T-helper 1 cell treated with Interleukin-12 subunit alpha and Interleukin-12 subunit beta and Interleukin-4 antibody, amounts not matched to agents 30 ng/mL and 1 ng/mL, for 36 hours (primary cell): ENCODE measurements around the gene UBE2O. TPM values are rescaled to one million over a fixed set of nuclear protein-coding genes. Genes with fewer than 3 reads are reported as not detected.

Experiments used
- intact Hi-C: fragments of 100-400 bp; cut with micrococcal nuclease; formaldehyde crosslinking; loops from one replicate; pipeline ENCODE4 v1.15.1; 2024
- total RNA-seq: library from RNA; stranded (reverse); gene quantifications from 2 replicates; pipeline ENCODE4 v1.2.3, GENCODE V29; 2022

UBE2O gene
- total RNA-seq, 1 donor from 2014 or later: 41.9 TPM

- intact Hi-C loops: no loop called here
Measured at GRCh38 chr17:76487451-76488192, 34.7 kb upstream of the UBE2O start.

- intact Hi-C loops: no loop called here
Measured at GRCh38 chr17:76485569-76485968, 32.6 kb upstream of the UBE2O start.

DNA sequence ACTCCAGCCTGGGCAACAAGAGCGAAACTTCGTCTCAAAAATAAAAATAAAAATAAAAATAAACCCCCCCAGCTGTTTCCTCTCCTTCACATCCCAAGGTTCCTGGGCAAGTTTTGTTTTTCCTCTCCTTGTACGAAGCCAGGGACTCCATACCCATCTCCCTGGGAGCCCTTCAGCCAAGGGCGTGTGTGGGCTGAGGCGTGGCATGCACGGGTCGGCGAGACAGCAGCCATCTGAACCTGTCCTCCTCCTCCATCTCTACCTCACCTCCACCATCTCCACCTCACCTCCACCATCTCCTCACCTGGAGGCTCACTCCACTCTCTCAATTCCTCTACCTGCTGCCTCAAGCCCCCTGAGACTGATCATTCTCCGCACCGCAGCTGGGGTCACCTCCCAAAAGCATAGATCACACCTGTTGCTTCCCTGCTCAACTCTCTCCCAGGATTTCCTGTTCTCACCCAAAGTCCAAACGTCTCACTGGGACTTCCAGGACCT is 31.3 kb upstream of the UBE2O start:
- intact Hi-C loops: no loop called here

DNA sequence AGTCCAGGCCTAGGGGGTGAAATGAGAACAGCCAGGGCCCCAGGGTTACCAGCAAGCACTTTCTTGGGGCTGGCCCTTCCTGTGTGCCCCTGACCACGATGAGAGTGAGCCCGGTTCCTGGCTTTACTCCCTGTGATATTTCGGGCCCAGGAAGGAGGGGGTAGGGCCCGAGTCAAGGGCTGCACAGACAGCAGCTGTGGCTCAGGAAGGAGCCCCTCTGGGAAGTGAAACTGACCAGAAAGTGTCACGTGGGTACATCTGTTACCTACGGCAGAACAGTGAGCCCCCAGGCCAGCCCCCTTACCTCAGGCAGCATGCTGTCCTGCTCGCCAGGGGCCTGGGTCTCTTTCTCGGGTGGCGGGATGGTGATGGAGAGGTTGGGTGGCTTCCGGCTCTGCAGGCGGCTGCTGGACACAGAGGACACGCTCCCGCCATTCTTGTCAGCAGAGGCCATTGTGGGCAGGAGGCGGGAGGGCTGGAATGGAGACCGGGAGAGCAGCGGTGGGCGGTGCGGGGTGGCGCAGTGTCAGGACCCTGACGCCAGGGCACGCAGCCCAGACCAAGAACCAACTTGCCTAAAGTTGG is 28.2 kb upstream of the UBE2O start:
- intact Hi-C loops: no loop called here

GRCh38 chr17:76480632-76481031 is 27.7 kb upstream of the UBE2O start:
- intact Hi-C loops: no loop called here

DNA sequence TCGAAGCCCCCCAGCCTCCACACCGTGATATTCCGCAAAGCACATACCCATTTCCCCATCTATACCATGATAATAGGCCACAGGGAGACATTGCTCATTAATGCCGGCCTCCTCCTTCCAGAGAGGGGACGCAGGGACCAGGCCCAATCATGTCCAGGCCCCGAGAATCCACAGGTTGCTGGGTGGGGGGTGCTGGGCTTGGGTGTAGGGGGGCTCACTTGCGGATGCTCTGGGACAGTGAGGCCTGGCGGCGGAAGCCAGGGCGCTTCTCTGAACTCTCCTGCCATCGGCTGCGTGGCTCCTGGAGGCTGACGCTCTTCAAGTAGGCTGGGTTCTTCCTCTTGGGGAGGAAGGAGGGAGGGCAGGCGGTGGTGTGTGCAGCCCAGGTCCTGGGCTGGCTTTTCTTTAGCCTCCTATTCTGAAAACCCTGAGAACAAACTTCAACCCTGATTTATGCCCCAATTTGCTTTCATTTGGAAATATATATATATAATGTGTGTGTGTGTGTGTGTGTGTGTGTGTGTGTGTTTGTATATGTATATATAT is 26.6 kb upstream of the UBE2O start:
- intact Hi-C loops: no loop called here

GRCh38 chr17:76478730-76479514 is 26.0 kb upstream of the UBE2O start:
- intact Hi-C loops: no loop called here

DNA sequence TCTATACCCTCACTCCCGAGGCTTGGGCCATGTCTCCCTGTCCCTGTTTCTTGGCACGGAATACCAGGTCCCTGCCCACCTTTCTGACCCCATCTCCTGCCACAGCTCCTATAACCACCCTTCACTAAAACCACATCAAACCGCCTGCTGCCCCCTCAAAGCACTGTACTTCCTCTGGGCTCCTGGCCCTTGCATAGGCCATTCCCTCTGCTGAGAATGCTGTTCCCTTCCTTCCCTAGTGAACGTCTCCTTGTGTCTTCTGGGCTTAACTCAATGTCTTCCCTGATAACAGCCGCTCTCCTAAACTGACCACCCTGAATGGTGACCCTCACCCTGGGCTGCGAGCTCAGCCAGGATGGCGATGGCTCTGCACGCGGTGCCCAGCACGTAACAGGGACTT is 25.1 kb upstream of the UBE2O start:
- intact Hi-C loops: no loop called here

GRCh38 chr17:76477576-76477975 is 24.6 kb upstream of the UBE2O start:
- intact Hi-C loops: no loop called here

- intact Hi-C loops: no loop called here
Measured at GRCh38 chr17:76476736-76477135, 23.8 kb upstream of the UBE2O start.

DNA sequence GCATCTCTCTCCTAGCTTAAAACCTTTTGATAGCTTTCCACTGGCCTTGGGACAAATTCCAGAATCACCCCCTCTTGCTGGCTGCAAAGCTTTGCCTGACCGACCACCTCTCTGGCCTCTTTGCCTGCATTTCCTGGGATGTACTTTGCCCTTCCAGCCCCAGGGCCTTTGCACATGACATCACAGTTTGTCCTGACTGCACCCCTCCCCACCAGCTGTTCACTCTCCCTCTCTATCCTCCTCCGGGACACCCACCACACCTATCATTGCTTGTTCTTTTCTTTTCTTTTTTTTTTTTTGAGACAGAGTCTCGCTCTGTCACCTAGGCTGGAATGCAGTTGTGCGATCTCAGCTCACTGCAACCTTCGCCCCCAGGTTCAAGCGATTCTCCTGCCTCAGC is 22.4 kb upstream of the UBE2O start:
- intact Hi-C loops: no loop called here

- intact Hi-C loops: no loop called here
Measured at GRCh38 chr17:76474894-76475293, 21.9 kb upstream of the UBE2O start.

GRCh38 chr17:76474238-76474637 is 21.3 kb upstream of the UBE2O start:
- intact Hi-C loops: no loop called here

- intact Hi-C loops: no loop called here
Measured at GRCh38 chr17:76473541-76473985, 20.6 kb upstream of the UBE2O start.

DNA sequence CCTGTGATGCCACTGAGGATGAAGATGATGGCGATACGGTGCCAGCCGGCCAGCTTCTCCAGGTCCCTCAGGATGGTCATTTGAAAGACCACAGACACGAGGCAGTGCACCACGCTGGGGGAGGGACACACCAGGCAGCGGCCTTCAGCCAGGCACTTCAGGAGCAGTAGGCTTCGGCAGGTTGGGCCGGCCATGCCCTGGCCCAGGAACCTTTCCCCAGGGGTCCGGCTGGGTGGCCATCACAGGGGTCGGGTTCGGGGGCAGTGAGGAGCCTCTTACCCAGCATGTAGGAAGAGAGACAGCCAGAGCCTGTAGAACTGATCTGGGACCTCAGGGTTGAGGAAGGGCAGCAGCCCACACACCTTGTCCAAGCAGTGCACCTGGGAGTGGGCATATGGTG is 19.8 kb upstream of the UBE2O start:
- intact Hi-C loops: no loop called here

- intact Hi-C loops: no loop called here
Measured at GRCh38 chr17:76472258-76472645, 19.3 kb upstream of the UBE2O start.

- intact Hi-C loops: no loop called here
Measured at GRCh38 chr17:76471498-76472257, 18.7 kb upstream of the UBE2O start.

DNA sequence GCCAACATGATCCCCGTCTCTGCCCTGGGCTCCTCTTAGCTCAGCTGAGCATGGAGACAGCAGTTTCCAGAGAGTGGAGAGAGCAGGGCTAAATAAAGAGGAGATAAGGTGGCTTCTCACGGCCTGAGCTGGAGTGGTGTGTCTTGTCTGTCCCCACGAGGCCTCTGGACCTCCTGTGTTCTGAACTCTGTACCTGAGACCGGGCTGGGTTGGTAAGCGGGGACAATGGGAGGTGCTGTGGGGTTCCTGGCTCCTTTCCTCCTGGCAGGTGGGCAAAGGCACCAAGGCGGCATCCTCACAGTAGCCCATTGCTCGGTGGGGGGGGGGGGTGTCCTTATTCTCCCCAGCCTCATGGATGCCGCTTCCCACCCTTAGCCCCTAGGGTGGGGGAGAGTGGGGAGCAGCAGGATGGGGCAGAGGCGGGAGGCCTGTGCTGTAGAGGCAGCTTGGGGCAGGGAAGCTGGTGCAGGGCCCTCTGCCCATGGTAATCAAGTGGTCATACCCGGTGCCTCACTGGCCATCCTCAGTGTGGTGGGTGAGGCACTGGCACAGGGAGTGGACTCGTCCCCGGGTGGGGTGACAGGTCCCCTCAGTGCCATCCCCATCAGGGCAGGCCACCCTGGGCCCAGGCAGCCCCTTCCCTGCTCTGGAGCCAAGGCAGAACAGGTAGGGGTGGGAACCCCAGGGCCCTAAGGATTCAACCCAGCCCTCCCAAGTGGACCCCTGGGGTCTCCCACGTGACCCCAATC is 17.2 kb upstream of the UBE2O start:
- intact Hi-C loops: no loop called here

DNA sequence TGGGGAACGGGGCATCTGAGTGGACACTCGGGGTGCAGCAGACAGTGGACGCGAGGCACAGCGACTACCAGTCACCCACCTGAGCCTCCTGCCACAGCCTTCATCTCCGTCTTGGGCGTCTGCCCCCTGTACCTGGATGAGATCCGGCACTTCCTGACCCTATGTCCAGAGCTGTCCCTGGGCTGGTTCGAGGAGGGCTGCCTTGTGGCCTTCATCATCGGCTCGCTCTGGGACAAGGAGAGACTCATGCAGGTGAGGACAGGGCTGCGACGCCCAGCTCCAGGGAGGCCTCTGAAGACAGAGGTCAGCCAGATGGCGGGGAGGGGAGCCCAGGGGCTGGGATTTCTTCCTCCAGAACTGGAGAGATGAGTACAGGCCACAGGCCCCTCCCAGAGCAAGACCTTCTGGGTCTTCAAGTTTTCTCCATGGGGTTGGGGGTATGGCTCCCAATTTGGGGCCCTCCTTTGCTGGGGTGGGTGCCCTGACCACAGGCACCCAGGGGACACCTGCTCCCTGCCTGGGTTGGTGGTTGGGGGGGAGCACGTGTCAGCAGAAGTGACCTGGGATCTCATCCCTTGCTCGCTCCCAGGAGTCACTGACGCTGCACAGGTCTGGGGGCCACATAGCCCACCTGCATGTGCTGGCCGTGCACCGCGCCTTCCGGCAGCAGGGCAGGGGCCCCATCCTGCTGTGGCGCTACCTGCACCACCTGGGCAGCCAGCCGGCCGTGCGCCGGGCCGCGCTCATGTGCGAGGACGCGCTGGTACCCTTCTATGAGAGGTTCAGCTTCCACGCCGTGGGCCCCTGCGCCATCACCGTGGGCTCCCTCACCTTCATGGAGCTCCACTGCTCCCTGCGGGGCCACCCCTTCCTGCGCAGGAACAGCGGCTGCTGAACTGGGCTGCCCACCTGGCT is 16.4 kb upstream of the UBE2O start:
- intact Hi-C loops: no loop called here
